Prostate gland (tissue), 2 donors: ENCODE data around the gene VKORC1L1. TPM values are rescaled to one million over a fixed set of nuclear protein-coding genes. Genes with fewer than 3 reads are reported as not detected.

Experiments used
- DNase-seq: peaks from one replicate; pipeline ENCODE4 v3.0.0-alpha.2; 2019; ENCODE audit warnings: low spot score
- H3K27ac ChIP-seq, 2 donors: fragments of 200-600 bp; sonication (generic); 2 replicates each; pipeline ENCODE4 v1.5.1; 2017 to 2019
- H3K27me3 ChIP-seq: fragments of 200-600 bp; sonication (generic); replicated peaks from 2 replicates; pipeline ENCODE4 v1.5.1; 2019; ENCODE audit not compliant: insufficient read depth
- H3K36me3 ChIP-seq, 2 donors: fragments of 200-600 bp; sonication (generic); 1 replicate in 1 of 2; 2 replicates in 1 of 2; pipeline versions ENCODE4 v1.5.1 to v1.8.1; 2017 to 2019
- H3K4me1 ChIP-seq: fragments of 200-600 bp; sonication (generic); replicated peaks from 2 replicates; pipeline ENCODE4 v1.5.1; 2019
- H3K4me3 ChIP-seq, 2 donors: fragments of 200-600 bp; sonication (generic); 2 replicates each; pipeline ENCODE4 v1.5.1; 2017 to 2019
- H3K9me3 ChIP-seq: fragments of 200-600 bp; sonication (generic); 2 replicates; pipeline ENCODE4 v1.5.1; 2017
- CTCF ChIP-seq, 4 experiments: fragments of 200-600 bp in 2 of 4; fragments of 450-650 bp in 2 of 4; sonication (generic) in 2 of 4; IDR thresholded peaks; 1 replicate in 3 of 4; 2 replicates in 1 of 4; pipeline ENCODE4 v1.5.1; 2016 to 2019; ENCODE audit warnings: antibody characterized with exemption in 4 of 4, mild to moderate bottlenecking in 2 of 4, moderate library complexity in 2 of 4
- POLR2A ChIP-seq: fragments of 450-650 bp; IDR thresholded peaks from one replicate; pipeline ENCODE4 v1.6.1; 2016; ENCODE audit warnings: antibody characterized with exemption, mild to moderate bottlenecking
- POLR2AphosphoS5 ChIP-seq: sonication (generic); formaldehyde crosslinking; IDR thresholded peaks from one replicate; pipeline ENCODE4 v1.6.1; 2017; ENCODE audit warnings: antibody characterized with exemption
- WGBS: methylation state at CpG from one replicate; pipeline ENCODE4 v1.1.5; 2018; 5-methylcytosine and 5-hydroxymethylcytosine counted together
- intact Hi-C: fragments of 100-400 bp; cut with DNase I; formaldehyde crosslinking; loops from one replicate; pipeline ENCODE4 v1.14.2; 2022
- total RNA-seq, 2 donors: library from RNA; depleted of rRNA; stranded (reverse); fragments of >200 nt; gene quantifications; one replicate each; pipeline ENCODE4 v1.1.0, GENCODE V29; 2016

The VKORC1L1 gene
- total RNA-seq, 2 donors from 2014 or later, result 10.7 to 17.3 TPM

GRCh38 chr7:65923316-65923715 is 50.4 kb downstream of the VKORC1L1 start:
- intact Hi-C loops, result no loop called here
- Histone ChIP-seq H3K36me3 (no peaks in the 10 kb centered on the region), H3K27me3 (no peaks in the 10 kb centered on the region), H3K9me3 (no peaks in the 10 kb centered on the region), H3K27ac (no peak overlapping the region), H3K4me3 (no peak overlapping the region), H3K4me1 (no peaks in the 10 kb centered on the region)
- TF ChIP-seq CTCF (IDR thresholded peaks at IDR 0.05) (no peak), POLR2AphosphoS5 (no peak), POLR2A (no peak)
- 91% methylated on average over 4 of the region's 4 CpGs for WGBS
- no peak for DNase-seq

- 68% methylated on average over 4 of the region's 4 CpGs for WGBS
- TF ChIP-seq POLR2A (no peak), CTCF (IDR thresholded peaks at IDR 0.05) (no peak), POLR2AphosphoS5 (no peak)
- Histone ChIP-seq H3K9me3 (no peaks in the 10 kb centered on the region), H3K27me3 (no peaks in the 10 kb centered on the region), H3K4me1 (no peaks in the 10 kb centered on the region), H3K4me3 (no peak overlapping the region), H3K27ac (no peak overlapping the region), H3K36me3 (no peaks in the 10 kb centered on the region)
- intact Hi-C loops, result no loop called here
- no peak for DNase-seq
Measured at GRCh38 chr7:65924193-65924592, 51.3 kb downstream of the VKORC1L1 start.

GRCh38 chr7:65925040-65925439 is 52.2 kb downstream of the VKORC1L1 start:
- Histone ChIP-seq H3K4me1 (no peaks in the 10 kb centered on the region), H3K9me3 (no peaks in the 10 kb centered on the region), H3K27me3 (no peaks in the 10 kb centered on the region), H3K36me3 (no peaks in the 10 kb centered on the region), H3K27ac (no peak overlapping the region), H3K4me3 (no peak overlapping the region)
- WGBS, result 79% methylated on average over 3 of the region's 3 CpGs
- no peak for DNase-seq
- no peak for TF ChIP-seq CTCF (IDR thresholded peaks at IDR 0.05)
- TF ChIP-seq POLR2AphosphoS5, result no peak
- TF ChIP-seq POLR2A, result no peak
- intact Hi-C loops, result no loop called here

GRCh38 chr7:65926588-65926987 is 53.7 kb downstream of the VKORC1L1 start:
- H3K4me3 ChIP-seq, result no peak overlapping the region
- H3K27ac ChIP-seq, result no peak overlapping the region
- no peak for TF ChIP-seq CTCF (IDR thresholded peaks at IDR 0.05)
- no peak for TF ChIP-seq POLR2A
- no peak for TF ChIP-seq POLR2AphosphoS5
- no peaks in the 10 kb centered on the region for H3K27me3 ChIP-seq
- no peak for DNase-seq
- intact Hi-C loops, result no loop called here
- H3K36me3 ChIP-seq, result no peaks in the 10 kb centered on the region
- no peaks in the 10 kb centered on the region for H3K9me3 ChIP-seq
- H3K4me1 ChIP-seq, result no peaks in the 10 kb centered on the region

GRCh38 chr7:65927489-65928448 is 54.9 kb downstream of the VKORC1L1 start:
- WGBS, result 80% methylated on average over 6 of the region's 6 CpGs
- no peaks in the 10 kb centered on the region for H3K4me1 ChIP-seq
- H3K36me3 ChIP-seq, result no peaks in the 10 kb centered on the region
- no peak overlapping the region for H3K27ac ChIP-seq
- H3K27me3 ChIP-seq, result no peaks in the 10 kb centered on the region
- H3K9me3 ChIP-seq, result no peaks in the 10 kb centered on the region
- intact Hi-C loops, result no loop called here
- TF ChIP-seq CTCF (IDR thresholded peaks at IDR 0.05) (no peak), POLR2AphosphoS5 (no peak), POLR2A (no peak)
- DNase-seq, result no peak
- no peak overlapping the region for H3K4me3 ChIP-seq
